A549 (cell line): ENCODE data around the gene DUSP11. TPM values are rescaled to one million over a fixed set of nuclear protein-coding genes. Genes with fewer than 3 reads are reported as not detected.

ENCODE experiments used
- ATAC-seq, 2 experiments: fragments of 200-7000 bp in 1 of 2; fragments of >200 bp in 1 of 2; cut with Nextera tagmentation in 1 of 2; cut with Tn5 transposase in 1 of 2; 3 replicates each; pipeline versions ENCODE4 v1.8.0 to v1.9.1; 2018 to 2020; ENCODE audit warnings: mild to moderate bottlenecking in 1 of 2, moderate library complexity in 1 of 2
- CTCF ChIA-PET: fragments of 300-600 bp; sonication (Branson Sonifier 250); formaldehyde crosslinking; extraction: SDS; loops from one replicate; lab custom pipeline; 2021; ENCODE audit warnings: antibody characterized with exemption, inconsistent platforms; lab: Yijun Ruan, JAX
- POLR2A ChIA-PET: fragments of 350-600 bp; formaldehyde crosslinking; extraction: SDS; loops from one replicate; lab custom pipeline; 2021; ENCODE audit warnings: antibody characterized with exemption, inconsistent platforms; lab: Yijun Ruan, JAX
- DNase-seq, 2 experiments: peaks; one replicate each; pipeline versions ENCODE4 v3.0.0 to v3.0.0-alpha.2; 2011 to 2016; ENCODE audit warnings: low read depth in 1 of 2, low spot score in 1 of 2
- FAIRE-seq: peaks from 2 replicates; lab custom pipeline; 2011; peaks lifted over from hg19 to GRCh38; lab: Jason Lieb, UNC
- H3K27ac ChIP-seq, 2 experiments: fragments of >200 bp; sonication (Bioruptor Twin); formaldehyde crosslinking; 3 replicates each; pipeline ENCODE4 v1.5.1; 2016 to 2017
- H3K4me1 ChIP-seq: fragments of >200 bp; sonication (Bioruptor Twin); formaldehyde crosslinking; 3 replicates; pipeline ENCODE4 v1.6.1; 2016
- H3K4me2 ChIP-seq: fragments of >200 bp; sonication (Bioruptor Twin); formaldehyde crosslinking; 3 replicates; pipeline ENCODE4 v1.6.1; 2016
- H3K4me3 ChIP-seq: fragments of >200 bp; sonication (Bioruptor Twin); formaldehyde crosslinking; 3 replicates; pipeline ENCODE4 v1.5.1; 2016
- H3K9me3 ChIP-seq: fragments of >200 bp; sonication (Bioruptor Twin); formaldehyde crosslinking; 3 replicates; pipeline ENCODE4 v1.6.1; 2016
- CBX2 ChIP-seq: fragments of 200-600 bp; sonication (generic); IDR thresholded peaks from 2 replicates; pipeline ENCODE4 v1.6.1; 2016; ENCODE audit warnings: low read depth, mild to moderate bottlenecking, borderline replicate concordance
- CBX8 ChIP-seq: fragments of 200-600 bp; sonication (generic); IDR thresholded peaks from 2 replicates; pipeline ENCODE4 v1.6.1; 2016
- CHD2 ChIP-seq: fragments of 150-350 bp; IDR thresholded peaks from 2 replicates; pipeline ENCODE4 v1.6.1; 2014; ENCODE audit warnings: low read length; ENCODE audit not compliant: partially characterized antibody
- CTCF ChIP-seq: fragments of >200 bp; sonication (Bioruptor Twin); formaldehyde crosslinking; IDR thresholded peaks from 3 replicates; pipeline ENCODE4 v1.5.1; 2016
- E2F6 ChIP-seq: IDR thresholded peaks from 2 replicates; pipeline ENCODE4 v1.6.1; 2012; ENCODE audit warnings: low read depth, borderline replicate concordance
- ELK1 ChIP-seq: fragments of 150-350 bp; IDR thresholded peaks from 2 replicates; pipeline ENCODE4 v1.6.1; 2014; ENCODE audit warnings: low read depth, mild to moderate bottlenecking, low read length
- HOXB13 ChIP-seq: fragments of 250-450 bp; sonication (Bioruptor Pico); IDR thresholded peaks from 2 replicates; pipeline ENCODE4 v1.5.0; 2020; ENCODE audit warnings: low read depth, mild to moderate bottlenecking, moderate library complexity
- JUN ChIP-seq, 2 experiments: fragments of >200 bp; sonication (Bioruptor Twin); formaldehyde crosslinking; IDR thresholded peaks; 2 replicates in 1 of 2; 3 replicates in 1 of 2; pipeline ENCODE4 v1.6.1; 2016 to 2017
- KDM5A ChIP-seq: fragments of 200-600 bp; sonication (generic); IDR thresholded peaks from 2 replicates; pipeline ENCODE4 v1.6.1; 2016; ENCODE audit warnings: antibody characterized with exemption, mild to moderate bottlenecking
- MAZ ChIP-seq: fragments of 150-350 bp; IDR thresholded peaks from 2 replicates; pipeline ENCODE4 v1.6.1; 2014; ENCODE audit warnings: antibody characterized with exemption, low read depth, low read length, borderline replicate concordance
- MYC ChIP-seq: IDR thresholded peaks from 2 replicates; pipeline ENCODE4 v1.6.1; 2012; ENCODE audit warnings: mild to moderate bottlenecking, inconsistent platforms, low read length, improper control_type of control experiment, borderline replicate concordance
- NFE2L2 ChIP-seq: fragments of 150-350 bp; conservative IDR thresholded peaks from 2 replicates; pipeline ENCODE4 v1.6.1; 2014; ENCODE audit warnings: low read length
- NPAS2 ChIP-seq: fragments of 250-450 bp; sonication (Bioruptor Pico); IDR thresholded peaks from 2 replicates; pipeline ENCODE4 v1.8.0; 2022; ENCODE audit warnings: mild to moderate bottlenecking, moderate library complexity, borderline replicate concordance
- NR3C1 ChIP-seq: fragments of >200 bp; sonication (Bioruptor Twin); formaldehyde crosslinking; IDR thresholded peaks from 3 replicates; pipeline ENCODE4 v1.6.1; 2017
- POLR2A ChIP-seq: IDR thresholded peaks from 2 replicates; pipeline ENCODE4 v1.6.1; 2012; ENCODE audit warnings: mild to moderate bottlenecking, low read length
- POLR2AphosphoS2 ChIP-seq: conservative IDR thresholded peaks from 2 replicates; pipeline ENCODE4 v1.6.1; 2012; ENCODE audit warnings: low read length, improper control_type of control experiment, inconsistent platforms
- RAD21 ChIP-seq, 2 experiments: fragments of >200 bp in 1 of 2; sonication (Bioruptor Twin) in 1 of 2; formaldehyde crosslinking in 1 of 2; IDR thresholded peaks in 1 of 2; conservative IDR thresholded peaks in 1 of 2; 2 replicates in 1 of 2; 3 replicates in 1 of 2; pipeline ENCODE4 v1.6.1; 2012 to 2018; ENCODE audit warnings: inconsistent platforms in 1 of 2
- RFX5 ChIP-seq: fragments of 450-650 bp; IDR thresholded peaks from 2 replicates; pipeline ENCODE4 v1.7.1; 2014; ENCODE audit warnings: antibody characterized with exemption, mild to moderate bottlenecking, moderate library complexity
- RNF2 ChIP-seq: fragments of 200-600 bp; sonication (generic); IDR thresholded peaks from 2 replicates; pipeline ENCODE4 v1.6.1; 2016; ENCODE audit warnings: low read depth, mild to moderate bottlenecking, antibody characterized with exemption, moderate library complexity, borderline replicate concordance
- SMC3 ChIP-seq: fragments of >200 bp; sonication (Bioruptor Twin); formaldehyde crosslinking; IDR thresholded peaks from 3 replicates; pipeline ENCODE4 v1.6.1; 2018; ENCODE audit warnings: inconsistent platforms
- TP53 ChIP-seq: fragments of 250-450 bp; sonication (Bioruptor Pico); IDR thresholded peaks from 2 replicates; pipeline ENCODE4 v1.5.0; 2021; ENCODE audit warnings: mild to moderate bottlenecking, moderate library complexity
- ZFP36 ChIP-seq: fragments of 450-650 bp; IDR thresholded peaks from 2 replicates; pipeline ENCODE4 v1.6.1; 2014; ENCODE audit warnings: borderline replicate concordance; ENCODE audit not compliant: partially characterized antibody
- ZNF302 ChIP-seq: fragments of 250-450 bp; sonication (Bioruptor Pico); IDR thresholded peaks from 2 replicates; pipeline ENCODE4 v1.9.0; 2021; ENCODE audit warnings: inconsistent platforms, mild to moderate bottlenecking, moderate library complexity
- ZSCAN20 ChIP-seq: fragments of 250-450 bp; sonication (Bioruptor Pico); IDR thresholded peaks from 2 replicates; pipeline ENCODE4 v1.8.0; 2022; ENCODE audit warnings: mild to moderate bottlenecking, moderate library complexity
- WGBS: methylation state at CpG from one replicate; pipeline ENCODE4 v1.1.6; 2017; ENCODE audit errors: missing lambda C conversion rate; 5-methylcytosine and 5-hydroxymethylcytosine counted together
- polyA plus RNA-seq, 4 experiments: library from polyadenylated mRNA; depleted of rRNA in 3 of 4; stranded (reverse); fragments of >200 nt; fragmentation: RNase III in 1 of 4; extraction: RNeasy Plus Mini Kit Qiagen cat#74134 plus additional on column Dnase treatment in 1 of 4; gene quantifications; 2 replicates in 3 of 4; 3 replicates in 1 of 4; pipeline ENCODE4 v1.2.3, GENCODE V29; 2011 to 2017
- TF ChIP-seq, protein P1 (sequence below): fragments of 250-450 bp; sonication (Bioruptor Pico); IDR thresholded peaks from 2 replicates; pipeline ENCODE4 v1.5.0; 2020; ENCODE audit warnings: low read depth, mild to moderate bottlenecking, moderate library complexity

DUSP11 gene
- polyA plus RNA-seq, 2 of the 4 experiments (the other 2 are of a cell fraction): 26.2 to 54.8 TPM

GRCh38 chr2:73822276-73822675, 42.4 kb upstream of the DUSP11 start (continued):
- no peak for TF ChIP-seq CTCF

GRCh38 chr2:73821669-73822068, 41.8 kb upstream of the DUSP11 start:
- WGBS: 18% methylated on average over 2 of the region's 2 CpGs
- H3K9me3 ChIP-seq: no peaks in the 10 kb centered on the region
- DNase-seq (no peak), ATAC-seq (no peak), FAIRE-seq (no peak)
- no peaks in the 10 kb centered on the region for H3K4me1 ChIP-seq
- H3K27ac ChIP-seq: no peak overlapping the region
- no peak for TF ChIP-seq HOXB13
- no peak for TF ChIP-seq CHD2
- TF ChIP-seq ZSCAN20 (CRISPR knock-in tag): no peak
- no peak for TF ChIP-seq CBX8
- no peak for TF ChIP-seq SMC3
- no peak for TF ChIP-seq NFE2L2
- no peak for TF ChIP-seq RNF2
- TF ChIP-seq CBX2: no peak
- TF ChIP-seq JUN (IDR thresholded peaks at IDR 0.05): no peak
- CTCF ChIA-PET: interaction anchor here (0.6 to 5.4 kb wide), 5 partner anchors 10 to 773 kb away, joined by 3 to 85 read pairs (median 3); partner anchors contain the start of gene BOLA3
- no peak overlapping the region for H3K4me2 ChIP-seq
- no peak overlapping the region for H3K4me3 ChIP-seq
- POLR2A ChIA-PET: no interaction called here

DNA sequence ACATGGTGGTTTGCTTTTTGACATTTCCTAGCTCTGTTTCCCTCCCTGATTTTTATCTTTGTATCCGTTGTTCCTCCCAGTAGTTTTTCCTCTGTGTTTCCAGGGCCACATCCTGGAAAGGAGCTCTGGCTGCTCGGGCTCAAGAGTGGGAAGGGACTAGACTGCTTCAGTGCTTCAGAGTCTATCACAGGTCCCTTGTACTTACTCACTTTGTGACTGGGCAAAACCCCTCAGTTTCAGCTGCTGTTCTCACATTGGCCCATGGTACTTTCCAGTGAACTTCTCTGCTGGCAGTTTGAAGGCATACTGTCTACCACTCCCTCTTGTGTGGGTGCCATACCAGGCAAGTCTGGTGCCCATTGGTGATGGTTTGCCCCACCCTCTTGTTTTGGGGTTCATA, 41.3 kb upstream of the DUSP11 start:
- Histone ChIP-seq H3K4me3 (no peak overlapping the region), H3K4me1 (no peaks in the 10 kb centered on the region), H3K9me3 (no peaks in the 10 kb centered on the region), H3K27ac (no peak overlapping the region), H3K4me2 (no peak overlapping the region)
- ATAC-seq: no peak; a peak in 1 of 6 replicates
- no peak for DNase-seq
- ChIA-PET CTCF (interaction anchor here (0.6 to 5.4 kb wide), 6 partner anchors 9 to 659 kb away, joined by 3 to 85 read pairs (median 3); partner anchors contain the start of gene BOLA3), POLR2A (no interaction called here)
- TF ChIP-seq NR3C1: no peak
- no peak for TF ChIP-seq KDM5A
- TF ChIP-seq MAZ: no peak
- no peak for TF ChIP-seq RFX5
- no peak for TF ChIP-seq ZSCAN20 (CRISPR knock-in tag)
- TF ChIP-seq NPAS2 (CRISPR knock-in tag): no peak
- TF ChIP-seq POLR2AphosphoS2: no peak
- WGBS: 13% methylated on average over 2 of the region's 2 CpGs
- no peak for FAIRE-seq

- H3K4me2 ChIP-seq: no peak overlapping the region
- CTCF ChIA-PET: interaction anchor here (1.7 kb wide), 1 partner anchor 9 kb away, joined by 4 read pairs; no protein-coding TSS in a partner anchor
- H3K27ac ChIP-seq: no peak overlapping the region
- DNase-seq (no peak), ATAC-seq (no peak), FAIRE-seq (no peak)
- TF ChIP-seq E2F6 (no peak), MYC (no peak), TP53 (CRISPR knock-in tag) (no peak), SMC3 (no peak), ELK1 (no peak), ZFP36 (no peak), ZNF302 (no peak), POLR2A (no peak), RAD21 (conservative IDR thresholded peaks at IDR 0.05 in 1 of 2, IDR thresholded peaks at IDR 0.05 in 1 of 2) (no peak)
- TF ChIP-seq, protein P1, sequence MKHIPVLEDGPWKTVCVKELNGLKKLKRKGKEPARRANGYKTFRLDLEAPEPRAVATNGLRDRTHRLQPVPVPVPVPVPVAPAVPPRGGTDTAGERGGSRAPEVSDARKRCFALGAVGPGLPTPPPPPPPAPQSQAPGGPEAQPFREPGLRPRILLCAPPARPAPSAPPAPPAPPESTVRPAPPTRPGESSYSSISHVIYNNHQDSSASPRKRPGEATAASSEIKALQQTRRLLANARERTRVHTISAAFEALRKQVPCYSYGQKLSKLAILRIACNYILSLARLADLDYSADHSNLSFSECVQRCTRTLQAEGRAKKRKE: no peak
- WGBS: 85% methylated on average over 15 of the region's 18 CpGs
- no peak overlapping the region for H3K4me3 ChIP-seq
- no peaks in the 10 kb centered on the region for H3K4me1 ChIP-seq
- POLR2A ChIA-PET: interaction anchor here (0.6 kb wide), 1 partner anchor 135 kb away, joined by 5 read pairs; no protein-coding TSS in a partner anchor
- no peaks in the 10 kb centered on the region for H3K9me3 ChIP-seq
These were observed 38.4 kb upstream of the DUSP11 start for GRCh38 chr2:73818296-73818695.
